NCI-H510A treated with DMSO at 0.1 percent for 48 hours (cell line): ENCODE results near the gene MAP6.

Experiments used
- DNase-seq: peaks from one replicate; lab custom pipeline; 2025; lab: John Stamatoyannopoulos, UW

MAP6 gene

DNA sequence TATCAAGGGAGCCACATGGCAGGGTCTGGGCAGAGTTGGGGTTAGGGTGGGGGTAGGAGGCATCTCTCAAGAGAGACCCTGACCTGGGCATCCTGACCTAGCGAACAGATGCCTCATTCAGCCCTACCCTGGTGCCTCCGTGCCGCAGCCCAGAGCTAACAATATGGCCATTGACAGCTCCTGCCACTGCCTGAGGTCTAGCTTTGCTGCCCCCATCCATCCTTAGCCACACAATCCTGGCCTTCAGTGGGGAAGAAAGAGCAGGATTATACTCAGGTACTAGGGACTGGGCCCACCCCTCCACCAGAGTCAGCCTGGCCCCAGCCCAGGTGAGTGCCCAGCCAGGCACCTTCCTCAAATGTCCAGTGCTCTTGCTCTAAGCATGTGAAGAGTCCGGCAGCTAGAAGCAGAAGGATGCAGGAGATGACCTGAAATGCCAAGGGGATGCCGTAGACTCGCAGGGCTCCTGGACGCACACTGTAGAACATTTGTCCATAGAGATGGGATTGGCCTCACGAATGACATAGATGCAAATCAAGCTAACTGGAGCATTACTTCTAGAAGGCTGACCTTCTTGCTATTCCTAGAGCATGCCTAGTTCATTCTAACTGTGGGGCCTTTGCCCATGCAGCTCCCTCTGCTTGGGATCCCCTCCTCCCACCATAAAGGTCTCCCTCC, 120.1 kb downstream of the MAP6 start:
- no peak for DNase-seq

DNA sequence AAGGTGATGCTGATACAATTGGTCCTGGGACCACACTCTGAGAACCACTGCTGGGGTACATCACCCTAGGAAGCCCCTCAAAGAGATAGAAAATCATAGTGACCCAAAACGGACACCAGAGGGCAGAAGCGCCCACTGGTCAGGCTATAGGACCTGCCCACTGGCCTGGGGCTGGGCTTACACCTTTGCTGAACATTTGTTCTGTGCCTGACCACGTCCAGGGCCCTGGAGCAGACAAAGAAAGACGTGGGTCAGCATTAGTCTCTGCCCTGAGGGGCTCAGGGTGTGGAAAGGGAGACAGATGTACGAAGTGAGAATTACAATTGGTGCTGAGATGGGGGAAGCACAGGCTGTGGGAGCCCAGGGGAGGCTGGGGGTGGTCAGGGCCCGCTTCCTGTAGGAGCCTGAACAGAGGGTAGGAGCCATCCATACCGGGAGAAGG, 121.2 kb downstream of the MAP6 start:
- DNase-seq, result peak; percentile 46

DNA sequence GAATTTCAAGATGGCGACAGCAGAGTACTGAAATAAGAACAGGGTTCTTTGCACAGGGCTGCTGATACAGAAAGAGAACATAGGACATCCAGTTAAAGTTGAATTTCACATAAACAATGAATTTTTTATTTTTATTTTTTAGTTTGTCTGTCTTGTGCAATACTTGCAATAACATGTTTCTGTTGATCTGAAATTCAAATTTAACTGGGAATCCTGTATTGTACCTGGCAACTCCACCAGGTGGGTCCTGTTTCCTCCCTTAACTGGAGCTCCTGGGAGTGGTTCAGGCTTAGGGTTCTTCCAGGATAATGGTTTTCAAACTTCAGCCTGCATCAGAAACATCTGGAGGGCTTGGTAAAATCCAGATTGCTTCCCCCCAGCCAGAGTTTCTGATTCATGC, 121.7 kb downstream of the MAP6 start:
- DNase-seq, result no peak

DNA sequence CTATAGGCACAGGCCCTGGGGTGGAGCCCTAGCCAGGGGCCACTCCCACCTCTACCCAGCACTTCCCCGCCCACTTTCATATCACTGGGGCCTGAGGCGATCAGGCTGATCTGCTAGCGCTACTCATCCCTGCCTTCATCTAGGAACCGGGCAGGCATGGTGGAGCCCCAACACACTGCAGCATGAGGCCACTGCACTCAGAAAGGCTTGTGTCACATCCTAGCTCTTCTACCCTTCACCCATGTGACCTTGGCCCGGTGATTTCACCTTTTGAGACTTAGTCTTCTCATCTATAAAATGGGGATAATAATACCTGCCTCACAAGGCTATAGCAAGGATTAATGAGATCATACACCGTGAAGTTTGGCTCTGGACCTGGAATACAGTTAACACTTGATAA, 125.0 kb downstream of the MAP6 start:
- no peak for DNase-seq

DNA sequence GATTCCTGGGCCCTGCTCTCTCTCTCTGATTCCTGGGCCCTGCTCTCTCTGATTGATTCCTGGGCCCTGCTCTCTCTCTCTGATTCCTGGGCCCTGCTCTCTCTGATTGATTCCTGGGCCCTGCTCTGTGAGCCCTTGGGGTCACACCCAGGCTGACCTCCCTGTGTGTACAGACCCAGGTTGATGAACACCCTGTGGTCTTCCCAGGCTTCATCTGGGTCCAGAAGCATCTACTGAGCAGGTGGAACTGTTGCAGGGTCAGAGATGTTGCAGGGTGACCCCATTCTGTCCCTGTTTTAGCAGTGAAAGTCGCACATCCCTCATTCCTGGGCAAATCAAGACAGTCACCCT, 126.8 kb downstream of the MAP6 start:
- DNase-seq, result no peak

DNA sequence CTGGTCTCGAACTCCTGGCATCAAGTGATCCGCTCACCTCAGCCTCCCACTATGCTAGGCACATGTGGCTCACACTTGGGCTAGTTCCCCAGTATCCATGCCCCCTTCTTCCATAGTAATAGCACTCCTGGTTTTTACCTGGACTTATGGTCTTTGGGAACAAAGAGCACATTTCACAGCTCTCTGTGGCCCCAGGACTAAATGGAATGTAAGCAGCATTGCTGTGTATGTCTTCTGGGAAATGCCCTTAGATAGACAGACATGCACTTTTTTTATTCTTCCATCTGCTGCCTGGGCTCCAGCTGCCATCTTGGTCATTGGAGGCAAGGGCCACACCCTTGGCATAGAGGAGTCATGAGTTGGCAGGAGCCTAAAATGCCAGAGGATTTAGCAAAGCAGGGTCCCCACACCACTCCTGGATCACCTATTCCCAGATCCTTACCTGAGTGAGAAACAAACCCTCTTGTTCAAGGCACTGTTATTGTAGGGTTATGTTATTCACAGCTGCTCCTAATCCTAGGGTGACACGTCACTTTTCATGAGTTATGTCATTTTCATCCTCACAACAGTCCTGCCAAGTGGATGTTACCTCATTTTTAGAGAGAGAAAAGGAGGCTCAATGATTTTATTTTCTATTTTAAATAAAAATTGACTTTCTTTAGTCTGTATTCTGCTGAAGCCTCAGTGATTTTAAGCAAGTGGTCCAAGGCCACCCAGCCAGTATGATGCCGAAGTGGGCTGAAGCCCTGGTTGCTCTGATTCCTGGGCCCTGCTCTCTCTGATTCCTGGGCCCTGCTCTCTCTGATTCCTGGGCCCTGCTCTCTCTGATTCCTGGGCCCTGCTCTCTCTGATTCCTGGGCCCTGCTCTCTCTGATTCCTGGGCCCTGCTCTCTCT, 127.4 kb downstream of the MAP6 start:
- DNase-seq, result no peak

DNA sequence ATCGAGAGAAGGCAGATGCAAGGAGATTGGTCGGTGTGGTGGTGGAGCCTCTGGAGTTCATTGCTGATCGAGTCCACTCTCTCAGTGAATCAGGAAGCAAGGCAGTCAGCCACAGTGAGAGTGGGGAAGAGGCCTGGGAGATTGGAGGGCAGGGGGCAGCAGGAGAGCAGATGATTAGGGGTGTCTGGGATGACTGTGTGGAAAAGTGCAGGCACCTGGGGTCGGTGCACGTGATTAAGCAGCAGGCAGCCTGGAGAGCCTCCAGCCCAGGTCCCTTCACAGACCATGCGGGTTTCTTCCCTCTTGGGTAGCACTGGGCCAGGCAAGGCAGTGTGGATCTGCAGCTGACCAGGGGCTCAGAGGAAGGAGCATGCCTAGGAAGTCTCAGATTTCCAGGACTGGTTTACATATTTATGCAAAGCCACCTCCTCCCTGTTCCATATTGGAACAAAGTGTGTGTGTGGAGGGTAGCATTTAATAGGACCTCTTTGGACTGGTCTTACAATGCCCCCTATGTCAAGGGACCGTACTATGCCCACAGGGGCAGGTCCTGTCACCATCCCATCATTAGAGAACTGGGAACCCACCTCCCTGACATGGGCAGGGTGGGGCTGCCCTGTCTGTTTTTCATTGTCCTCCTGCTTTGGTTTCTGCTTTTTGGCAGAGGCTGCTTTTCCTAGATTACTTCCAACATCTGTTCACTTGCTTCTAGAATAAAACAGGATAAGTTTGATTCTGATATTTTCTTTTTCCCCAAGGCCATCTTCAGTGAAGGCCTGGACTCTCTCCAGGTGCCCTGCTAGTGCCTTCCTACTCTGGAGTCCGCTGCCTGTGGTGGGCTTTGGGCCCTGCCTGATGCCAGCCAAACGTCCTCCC, 129.1 kb downstream of the MAP6 start:
- no peak for DNase-seq

DNA sequence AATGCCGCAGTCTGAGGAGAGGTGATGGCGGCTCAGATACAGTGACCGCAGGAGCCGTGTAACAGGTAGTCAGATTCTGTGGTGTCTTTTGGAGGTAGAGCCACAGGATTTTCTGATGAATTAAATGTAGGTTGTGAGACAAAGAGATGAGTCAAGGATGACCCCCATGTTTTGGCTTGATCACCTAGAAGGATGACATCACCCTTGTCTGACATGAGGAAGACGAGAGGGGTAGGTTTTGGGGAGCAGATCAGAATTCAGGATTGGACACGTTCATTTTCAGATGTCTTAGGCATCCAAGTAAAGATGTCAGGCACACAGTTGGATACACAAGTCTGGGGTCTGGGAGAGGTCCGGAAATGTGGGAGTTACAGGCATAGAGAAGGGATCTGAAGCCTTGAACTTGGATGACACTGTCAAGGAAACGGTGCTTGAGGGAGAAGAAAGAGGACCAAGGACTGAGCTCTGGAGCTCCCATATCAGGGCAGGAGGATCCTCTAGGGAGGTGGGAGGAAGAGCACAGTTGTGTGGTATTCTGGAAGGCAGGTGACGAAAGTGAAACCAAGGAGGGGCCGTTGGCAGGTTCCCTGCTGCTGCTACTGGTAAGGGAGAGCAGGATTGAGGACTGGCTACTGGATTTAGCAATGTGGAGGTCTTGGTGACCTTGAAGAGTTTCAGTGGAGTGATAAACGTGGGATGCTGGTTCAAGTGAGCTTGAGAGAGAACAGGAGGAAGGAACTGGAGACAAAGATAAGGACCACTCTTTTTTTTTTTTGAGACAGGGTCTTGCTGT, 130.5 kb downstream of the MAP6 start:
- no peak for DNase-seq

DNA sequence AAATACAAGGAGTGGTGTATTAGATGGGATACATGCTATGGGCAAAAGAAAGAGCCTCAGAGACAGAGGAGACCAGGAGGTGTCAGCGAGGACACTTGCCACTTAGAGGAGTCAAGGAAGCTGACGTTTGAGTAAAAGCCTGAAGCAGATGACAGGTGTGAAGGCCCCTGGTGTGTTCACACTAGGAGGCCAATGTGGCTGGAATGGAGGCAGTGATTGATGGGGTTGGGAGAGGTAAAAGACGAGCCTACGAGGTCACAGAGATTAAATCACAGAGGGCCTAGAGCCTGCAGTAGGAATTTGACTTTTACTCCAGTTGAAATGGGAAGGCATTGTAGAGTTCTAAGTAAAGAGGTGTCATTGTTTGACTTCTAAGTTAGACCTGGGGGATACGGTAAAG, 131.1 kb downstream of the MAP6 start:
- DNase-seq, result no peak
